NCI-H2081 treated with DMSO at 0.1 percent for 48 hours (cell line): ENCODE data around the gene C1R.

ENCODE experiments used
- DNase-seq: peaks from one replicate; lab custom pipeline; 2025; lab: John Stamatoyannopoulos, UW

Gene C1R

DNA sequence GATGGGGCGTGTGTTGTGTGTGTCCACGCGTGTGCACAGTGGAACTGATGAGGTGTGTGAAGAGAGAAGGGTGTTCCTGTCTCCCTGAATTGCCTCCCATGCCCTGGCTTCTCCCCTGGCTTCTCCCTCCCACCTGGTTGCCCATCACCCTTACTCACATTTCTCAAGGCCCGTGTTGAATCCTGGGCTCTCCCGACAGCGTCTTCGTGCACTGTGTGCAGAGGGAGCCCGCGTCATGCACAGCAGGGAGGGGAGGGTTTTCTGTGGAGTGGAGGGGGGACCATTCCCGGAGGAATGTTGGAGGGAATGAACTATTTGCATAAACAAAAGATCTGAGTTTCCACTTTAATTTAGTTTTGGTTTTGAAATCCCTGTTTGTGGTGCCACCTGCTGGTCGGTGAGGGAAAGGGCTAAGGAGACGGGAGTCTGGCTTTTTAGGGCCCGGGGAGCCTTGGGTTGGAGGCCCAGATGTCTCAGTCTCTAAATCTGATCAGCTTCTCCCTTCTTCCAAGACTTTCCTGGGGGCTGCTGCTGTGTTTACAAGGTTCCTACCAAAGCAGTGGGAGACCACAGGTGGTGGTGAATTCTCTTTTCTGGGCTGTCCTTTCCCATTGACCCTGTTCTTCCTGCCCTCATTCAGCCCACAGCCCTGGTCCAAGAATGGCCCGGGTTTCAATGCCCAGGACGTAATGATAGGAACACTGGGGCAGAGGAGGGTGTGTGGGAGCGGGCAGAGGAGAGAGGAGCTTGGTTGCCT is at the start of gene C1R:
TSS of gene C1R (minus strand) at position 217 of the 757 bp plus-strand sequence. CDS start at position 160, 57 bp downstream.
- no peak for DNase-seq

DNA sequence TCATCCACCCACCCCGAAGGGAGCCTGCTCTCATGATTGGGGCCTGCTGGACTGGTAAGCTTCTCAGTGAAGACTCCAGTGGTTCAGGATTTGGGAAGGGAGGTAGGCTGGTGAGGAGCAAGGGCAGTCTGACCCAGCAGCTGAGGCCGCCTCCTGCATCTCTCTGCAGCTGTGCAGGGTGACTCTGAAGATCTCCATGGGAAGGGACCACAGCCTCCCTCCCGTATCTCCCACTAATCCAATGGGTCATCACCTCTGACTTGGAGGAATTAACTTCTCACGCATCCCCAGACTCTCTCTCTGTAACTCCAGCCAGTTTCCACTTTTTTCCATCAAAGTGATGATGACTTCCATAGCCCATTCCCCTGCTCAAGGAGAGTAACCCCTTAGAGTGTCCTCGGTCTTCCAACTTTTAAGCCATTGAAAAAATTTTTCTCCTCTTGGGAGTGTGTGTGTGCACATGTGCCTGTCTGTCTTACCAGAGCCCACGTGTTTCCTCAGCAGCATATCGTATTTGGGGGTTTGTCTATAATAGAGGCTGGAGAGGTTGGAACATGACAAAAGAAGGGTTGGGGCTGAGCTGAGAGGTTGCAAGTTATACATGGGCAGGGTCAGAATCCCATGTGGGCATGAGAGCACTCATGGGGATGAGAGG is 49.2 kb upstream of the C1R start:
- no peak for DNase-seq

DNA sequence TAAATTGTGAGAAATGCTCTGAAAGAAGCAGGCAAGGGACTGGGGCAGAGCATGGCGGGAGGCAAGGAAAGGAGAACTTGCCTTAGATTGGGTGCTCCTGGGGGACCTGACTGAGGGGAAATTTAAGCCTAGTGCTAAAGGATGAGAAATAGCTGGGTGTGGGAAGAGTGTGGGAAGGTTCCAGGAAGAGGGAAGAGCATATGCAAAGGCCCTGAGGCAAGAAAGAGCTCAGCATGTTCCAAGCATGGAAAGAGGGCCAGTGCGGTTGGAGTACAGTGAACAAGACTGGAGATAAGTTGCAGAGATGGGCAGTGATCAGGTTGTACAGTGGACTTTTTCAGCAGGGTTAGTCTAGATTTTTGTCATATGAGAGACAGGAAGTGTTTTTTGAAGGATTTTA is 47.0 kb upstream of the C1R start:
- DNase-seq: no peak

DNA sequence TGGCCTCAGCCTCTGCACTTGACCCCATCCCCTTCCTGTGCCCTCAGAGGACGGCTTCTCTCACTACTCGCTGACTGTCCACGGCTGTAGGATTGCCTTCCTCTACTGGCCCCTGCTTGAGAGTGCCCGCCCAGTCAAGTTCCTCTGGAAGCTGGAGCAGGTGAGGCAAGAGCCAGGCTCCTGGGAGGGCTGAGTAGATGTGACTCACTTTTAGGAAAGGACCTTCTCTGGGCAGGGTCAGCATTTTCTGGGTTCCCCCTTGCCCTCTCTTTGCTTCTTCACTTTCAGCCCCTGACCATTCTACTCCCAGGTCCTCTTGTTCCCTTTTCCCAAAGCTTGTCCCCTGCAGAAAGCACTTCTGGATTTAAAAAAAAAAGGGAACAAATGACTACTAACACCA is 45.7 kb upstream of the C1R start:
- DNase-seq: no peak

DNA sequence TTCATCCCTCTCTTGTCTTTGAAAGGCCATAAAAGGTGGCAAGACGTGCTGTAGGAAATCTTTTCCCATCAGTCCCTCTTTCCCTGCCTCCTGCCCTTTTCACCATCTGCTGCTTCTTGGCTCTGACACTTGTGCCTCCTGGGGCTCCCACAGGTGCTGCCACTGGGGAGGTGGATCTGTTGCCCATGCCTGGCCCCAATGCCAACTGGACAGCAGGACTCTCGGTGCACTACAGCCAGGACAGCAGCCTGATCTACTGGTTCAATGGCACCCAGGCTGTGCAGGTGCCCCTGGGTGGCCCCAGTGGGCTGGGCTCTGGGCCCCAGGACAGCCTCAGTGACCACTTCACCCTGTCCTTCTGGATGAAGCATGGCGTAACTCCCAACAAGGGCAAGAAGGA is 44.4 kb upstream of the C1R start:
- no peak for DNase-seq

DNA sequence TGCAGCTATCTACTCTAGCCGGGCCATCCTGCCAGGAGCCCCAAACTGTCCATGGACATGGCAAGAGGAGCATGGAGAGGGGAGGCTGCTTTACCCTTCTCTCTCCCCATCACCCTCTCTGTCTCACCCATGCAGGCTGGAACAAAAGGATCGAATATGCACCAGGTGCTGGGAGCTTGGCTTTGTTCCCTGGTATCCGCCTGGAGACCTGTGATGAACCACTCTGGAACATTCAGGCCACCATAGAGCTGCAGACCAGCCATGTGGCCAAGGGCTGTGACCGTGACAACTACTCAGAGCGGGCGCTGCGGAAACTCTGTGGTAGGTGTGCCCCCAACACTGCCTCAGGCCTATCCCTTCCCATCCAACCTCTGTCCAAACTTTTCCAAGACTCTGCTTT is 43.8 kb upstream of the C1R start:
- no peak for DNase-seq

DNA sequence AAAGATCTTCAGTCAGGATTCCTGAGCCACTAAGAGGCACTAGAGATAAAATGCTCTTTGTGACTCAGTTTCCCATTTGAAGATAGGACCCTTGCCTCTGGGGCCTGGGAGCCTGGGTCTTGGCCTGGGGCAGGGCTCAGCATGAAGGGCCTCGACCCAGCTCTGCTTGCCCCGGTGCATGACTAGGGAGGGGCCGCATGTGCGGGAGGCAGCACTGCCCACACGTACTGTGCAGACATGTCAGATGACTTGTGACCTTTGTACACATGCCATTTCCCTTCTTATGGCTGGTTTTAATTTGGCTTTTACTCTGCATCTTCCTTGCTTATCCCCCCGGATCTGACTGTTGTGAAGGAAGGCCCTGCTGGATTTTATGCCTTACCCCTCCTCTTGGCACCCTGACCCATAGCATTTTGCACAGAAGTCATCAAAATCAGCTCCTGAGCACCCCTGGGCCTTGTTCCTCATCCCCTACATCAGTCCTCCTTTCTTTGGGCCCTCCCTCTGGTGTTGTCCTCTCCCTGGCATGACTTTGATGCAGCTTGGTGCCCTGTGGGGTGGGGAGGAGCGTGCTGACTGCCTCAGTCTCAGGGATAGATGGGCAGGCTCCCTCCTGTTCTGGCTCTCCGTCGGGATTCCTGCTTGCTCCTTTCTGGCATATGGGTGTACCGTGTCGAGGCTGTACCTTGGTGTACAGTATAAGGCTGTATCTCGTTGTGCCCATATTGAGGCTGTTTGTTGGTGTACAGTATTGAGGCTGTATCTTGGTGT is 42.3 kb upstream of the C1R start:
- DNase-seq: no peak

DNA sequence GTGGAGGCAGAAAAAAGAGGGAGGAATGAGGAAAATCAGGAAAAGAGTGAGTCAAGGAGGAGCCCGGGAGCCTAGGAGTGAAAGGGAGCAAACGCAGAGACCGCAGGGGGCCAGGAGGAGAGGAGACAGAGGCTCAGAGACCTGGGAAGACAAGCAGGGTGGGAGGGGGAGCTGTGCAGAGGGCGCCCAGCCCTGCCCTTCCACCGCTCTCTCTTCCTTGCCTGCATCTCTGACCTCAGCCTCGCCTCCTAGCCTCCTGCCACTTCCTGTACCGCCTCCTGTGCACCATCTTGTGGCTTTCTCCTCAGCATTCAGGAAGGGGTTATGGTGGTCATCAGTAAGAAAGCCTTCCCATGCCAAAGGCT is 39.2 kb upstream of the C1R start:
- no peak for DNase-seq

DNA sequence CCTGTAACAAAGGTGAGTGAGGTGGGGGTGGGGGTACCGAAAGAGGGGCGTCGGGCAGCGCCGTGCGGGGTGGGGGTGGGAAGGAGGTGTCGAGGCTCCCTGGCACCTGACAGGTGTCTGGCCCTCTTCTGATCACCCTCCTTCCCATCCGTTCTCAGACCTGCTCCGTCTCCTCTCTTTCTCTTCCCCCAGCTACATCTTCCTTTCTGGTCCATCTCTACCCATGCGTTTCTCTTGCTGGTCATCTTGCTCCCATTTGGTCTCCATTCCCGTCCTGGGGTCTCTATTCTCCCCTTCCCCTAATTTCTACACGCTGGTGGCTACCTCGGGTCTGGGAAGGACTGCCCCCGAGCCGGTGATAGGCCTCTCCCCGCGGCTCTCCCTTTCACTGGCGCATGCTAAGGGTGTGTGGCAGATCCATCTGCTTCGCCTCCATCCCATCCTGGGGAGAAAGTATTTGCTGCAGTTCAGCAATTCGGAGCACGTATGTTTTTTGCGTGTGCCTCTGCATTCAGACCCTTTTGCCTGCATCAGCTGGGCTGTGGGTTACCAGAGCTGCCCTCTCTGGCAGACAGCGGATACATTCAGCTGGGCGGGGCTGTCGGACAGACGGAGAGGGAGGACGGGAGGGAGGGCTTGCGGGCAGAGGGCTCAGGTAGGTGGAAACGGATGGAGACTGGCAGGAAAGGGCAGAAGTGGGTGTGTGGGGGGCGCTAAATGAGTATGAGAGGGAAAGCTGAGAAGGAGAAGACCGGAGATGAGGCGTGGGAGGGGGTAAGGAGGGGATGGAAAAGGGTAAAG is 38.7 kb upstream of the C1R start:
- DNase-seq: no peak

DNA sequence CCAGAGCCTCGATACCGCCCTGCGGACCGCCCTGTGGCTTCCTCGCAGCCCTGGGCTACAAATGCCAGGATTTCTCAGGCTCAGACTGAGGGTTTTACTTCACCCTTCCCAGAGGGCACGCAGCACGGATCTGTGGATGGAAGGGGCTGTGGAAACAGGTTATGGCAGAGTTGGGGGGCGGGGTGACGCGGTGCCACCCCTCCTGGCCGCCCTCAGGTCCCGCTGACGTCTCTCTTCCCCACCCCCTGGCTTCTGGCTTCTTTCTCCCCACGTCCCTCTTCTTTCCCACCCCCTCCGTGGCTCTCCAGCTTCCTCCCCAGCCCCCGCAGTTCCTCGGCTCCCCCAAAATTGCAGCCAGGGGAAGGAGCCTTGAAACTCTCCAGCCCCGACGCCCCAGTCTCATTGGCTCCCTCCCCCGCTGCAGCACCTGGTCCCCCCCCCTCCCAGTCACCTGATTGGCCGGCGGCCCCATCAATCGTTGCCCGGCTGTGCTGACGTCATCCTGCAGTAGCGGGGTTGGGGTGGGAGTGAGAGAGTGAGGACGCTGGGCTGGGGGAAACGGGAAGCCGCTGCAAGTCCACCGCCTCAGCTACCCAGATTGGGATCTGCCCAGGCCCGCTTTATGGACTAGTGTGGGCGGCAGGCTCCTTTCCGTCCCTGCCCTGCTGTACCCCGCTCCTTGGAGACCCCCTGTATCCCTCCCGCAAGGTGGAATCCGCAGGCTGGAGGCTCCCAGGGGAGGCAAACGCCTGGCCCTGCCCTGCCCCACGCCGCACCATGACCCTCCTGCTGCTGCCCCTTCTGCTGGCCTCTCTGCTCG is 37.8 kb upstream of the C1R start, which contains the start of gene CLSTN3:
TSS of gene CLSTN3 (plus strand) at position 500 of the 820 bp plus-strand sequence. CDS start at position 778, 278 bp downstream.
- peak; percentile 18 for DNase-seq

DNA sequence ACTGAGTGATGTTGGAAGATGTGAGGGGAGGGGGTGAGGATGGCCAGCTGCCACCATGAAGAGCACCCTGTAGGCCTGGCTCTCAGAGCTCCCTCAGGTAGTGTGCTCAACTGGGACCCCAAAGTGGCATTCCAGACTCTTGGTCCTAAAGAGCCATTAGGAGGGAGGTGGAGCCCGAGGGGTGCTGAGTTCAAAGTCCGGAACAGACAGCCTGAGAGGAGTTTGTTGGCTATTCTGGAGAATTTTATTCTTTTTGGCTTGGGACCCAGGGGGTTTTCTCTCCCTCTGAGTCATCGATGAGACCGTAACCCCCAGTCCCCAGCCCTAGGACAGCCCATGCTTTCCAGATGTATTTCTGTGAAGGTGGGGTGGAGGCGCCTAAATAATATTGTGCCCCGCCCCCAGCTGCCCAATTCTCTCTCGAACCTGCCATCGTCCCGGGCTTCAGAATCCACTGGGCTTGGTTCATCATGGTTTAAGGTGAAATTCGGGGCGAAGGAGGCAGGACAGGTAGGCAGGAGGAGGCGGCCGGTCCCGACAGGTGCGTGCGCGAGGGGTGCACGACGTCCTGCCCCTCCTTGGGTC is 37.1 kb upstream of the C1R start:
- no peak for DNase-seq

DNA sequence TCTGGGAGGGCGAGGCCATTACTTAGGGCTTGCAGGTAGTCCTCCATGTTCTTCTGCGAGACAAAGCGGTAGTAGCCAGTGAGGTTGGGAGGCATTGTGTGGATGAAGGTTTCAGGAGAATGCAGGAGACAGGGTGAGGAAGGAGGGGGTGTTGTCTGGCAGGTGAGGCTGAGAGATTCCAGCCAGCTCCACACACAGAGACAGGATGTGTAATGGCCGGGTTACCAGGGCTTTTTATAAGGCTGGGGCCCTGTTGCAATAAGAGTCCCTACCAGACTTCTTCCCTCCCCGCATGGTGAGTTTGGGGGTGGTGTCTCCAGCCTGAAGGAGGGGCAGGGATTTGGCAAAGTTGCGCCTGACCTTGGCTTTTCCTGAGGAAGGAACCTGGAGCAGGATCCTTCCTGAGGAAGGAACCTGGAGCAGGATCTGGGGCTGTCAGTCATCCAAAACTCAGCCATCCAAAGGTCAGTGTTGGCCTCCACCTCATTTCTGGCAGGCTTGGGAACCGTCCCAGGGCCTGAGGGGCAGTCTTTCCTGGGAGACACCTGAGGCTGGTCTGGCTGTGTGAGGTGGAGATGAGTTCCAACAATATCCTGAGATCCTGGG is 36.5 kb upstream of the C1R start, which contains the start of gene RBP5:
TSS of gene RBP5 (minus strand) at position 209 of the 606 bp plus-strand sequence. CDS start at position 95, 114 bp downstream.
- DNase-seq: no peak

DNA sequence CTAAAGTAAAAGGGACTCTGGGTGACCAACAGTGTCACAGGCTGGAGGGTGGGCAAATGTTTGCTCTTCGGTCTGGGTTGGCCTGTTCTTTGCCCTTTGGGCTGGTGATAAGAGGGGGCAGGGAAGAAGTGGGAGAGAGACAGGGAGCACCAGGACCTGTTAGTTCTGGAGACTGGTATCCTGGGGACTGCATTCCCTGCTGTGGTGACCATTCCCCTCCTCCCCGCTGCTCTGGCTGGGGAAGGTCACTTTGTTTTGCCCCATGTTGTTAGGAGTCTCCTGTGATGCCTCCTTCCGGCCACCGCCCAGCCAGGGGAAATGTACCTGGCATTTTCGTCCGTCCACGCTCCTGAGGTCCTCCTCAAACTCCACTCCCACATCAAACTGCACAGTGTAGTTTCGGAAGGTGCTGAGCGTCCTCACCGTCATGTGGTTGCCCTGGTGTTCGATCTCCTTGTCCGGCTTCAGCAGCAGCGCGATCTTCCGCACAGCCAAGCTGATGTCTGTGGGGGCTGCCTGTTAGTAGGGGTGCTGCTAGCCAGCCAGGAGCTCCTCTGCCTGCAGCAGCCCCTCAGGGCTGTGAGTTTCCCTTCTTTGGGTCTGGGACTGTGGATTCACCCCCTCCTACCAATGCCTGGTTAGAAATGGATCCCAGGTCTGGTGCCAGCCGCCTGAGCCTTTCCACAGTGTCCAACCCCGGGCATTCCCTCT is 35.8 kb upstream of the C1R start:
- DNase-seq: no peak

DNA sequence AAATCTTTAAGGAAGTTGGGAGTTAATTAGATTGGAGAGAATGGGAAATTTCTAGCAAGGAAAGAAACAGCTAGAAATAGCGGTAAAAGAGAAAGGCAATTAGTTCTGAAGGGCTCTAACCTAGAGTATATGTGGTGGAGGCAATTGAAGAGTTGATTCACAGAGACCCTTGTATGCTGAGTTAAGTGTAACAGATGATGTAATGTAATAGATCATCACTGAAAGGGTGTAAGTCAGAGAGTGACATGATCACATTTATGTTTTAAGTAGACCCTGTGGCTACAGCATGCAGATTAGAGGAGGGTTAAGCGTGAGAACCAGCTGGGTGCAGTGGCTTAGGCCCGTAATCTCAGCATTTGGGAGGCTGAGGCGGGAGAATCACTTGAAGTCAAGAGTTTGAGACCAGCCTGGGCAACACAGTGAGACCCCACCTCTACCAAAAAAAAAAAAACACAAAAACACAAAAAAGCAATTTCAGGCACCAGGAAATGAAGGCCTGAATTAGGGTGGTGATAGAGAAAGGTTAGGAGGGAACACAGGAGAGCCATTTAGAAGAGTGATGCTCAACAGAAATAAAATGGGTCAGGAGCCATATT is 33.5 kb upstream of the C1R start:
- no peak for DNase-seq

DNA sequence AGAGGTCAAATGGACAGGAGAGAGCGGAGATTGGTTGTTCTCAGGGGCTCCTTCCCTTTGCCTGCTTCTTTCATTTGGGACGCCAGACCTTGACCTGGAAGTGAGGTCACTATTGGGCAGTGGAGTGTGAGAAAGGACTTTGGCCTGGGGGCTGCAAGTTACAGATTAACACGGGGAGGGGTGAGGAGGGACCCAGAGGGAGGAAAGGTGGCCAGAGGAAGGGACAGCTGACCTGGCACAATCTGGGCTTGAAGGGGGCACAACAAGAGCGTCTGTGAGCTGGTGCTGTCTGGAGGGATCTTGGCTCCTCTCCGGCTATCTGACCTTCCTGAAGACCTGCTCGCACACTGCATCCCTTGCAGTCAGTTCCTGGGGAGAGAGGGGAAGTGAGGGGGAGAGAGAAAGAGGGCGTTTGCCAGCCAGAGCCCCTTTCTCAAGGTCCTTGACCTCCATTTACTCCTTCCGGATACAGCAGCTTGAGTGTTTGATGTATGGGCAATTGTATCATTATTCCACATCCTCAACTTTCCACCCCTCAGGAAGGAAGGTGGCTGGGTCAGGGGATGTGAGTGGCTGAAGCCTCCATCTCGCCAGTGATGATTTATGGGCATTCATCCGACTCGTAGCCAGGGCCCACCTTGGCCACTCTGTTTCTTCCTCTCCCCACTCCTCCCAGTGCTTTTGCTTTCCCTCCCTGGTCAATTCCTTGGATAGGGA is 31.7 kb upstream of the C1R start:
- no peak for DNase-seq

DNA sequence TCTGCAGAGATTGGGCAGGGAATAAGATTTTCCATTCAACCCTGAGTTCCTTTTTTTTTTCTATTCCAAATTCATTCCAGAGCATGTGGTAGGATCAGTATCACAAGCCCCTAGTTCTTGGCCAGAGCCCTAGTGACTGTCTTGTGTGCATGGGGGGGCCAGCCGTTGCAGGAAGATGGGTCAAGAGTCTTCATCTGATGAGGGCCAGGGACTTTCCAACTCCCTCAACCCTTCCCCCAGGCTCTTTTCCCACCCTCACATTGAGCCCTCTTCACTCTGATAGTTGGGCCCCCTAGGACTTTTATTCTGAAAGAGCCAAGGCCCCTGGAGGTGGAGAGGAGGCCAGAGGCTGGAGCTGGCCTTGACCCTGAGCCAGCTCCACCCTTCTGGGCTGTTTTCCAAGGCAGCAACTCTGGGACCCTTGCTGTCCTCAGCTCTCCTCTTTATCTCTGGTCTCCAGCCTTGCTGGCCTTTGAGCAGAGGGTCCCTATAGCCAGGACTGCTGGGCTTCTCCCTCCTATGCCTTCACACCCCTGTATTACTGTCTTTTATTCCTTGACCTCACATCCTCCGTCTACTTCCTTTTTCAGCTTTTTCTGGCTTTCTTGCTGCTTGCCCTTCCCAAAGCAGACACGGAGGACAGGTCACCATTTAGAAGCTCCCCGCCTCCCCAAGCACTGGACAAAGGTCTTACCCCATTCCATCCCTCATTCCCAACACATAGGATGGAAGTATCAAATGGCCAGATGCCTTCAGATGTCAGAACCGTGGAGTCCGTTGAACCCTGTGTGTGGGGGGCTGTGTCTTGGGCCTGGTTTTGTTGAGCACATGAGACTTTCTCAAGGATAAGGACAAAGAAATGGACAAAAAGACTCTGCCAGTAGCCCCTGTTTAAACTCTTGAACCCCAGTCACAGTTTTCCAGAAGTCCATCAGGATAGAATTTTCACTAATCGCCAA is 30.8 kb upstream of the C1R start:
- no peak for DNase-seq

DNA sequence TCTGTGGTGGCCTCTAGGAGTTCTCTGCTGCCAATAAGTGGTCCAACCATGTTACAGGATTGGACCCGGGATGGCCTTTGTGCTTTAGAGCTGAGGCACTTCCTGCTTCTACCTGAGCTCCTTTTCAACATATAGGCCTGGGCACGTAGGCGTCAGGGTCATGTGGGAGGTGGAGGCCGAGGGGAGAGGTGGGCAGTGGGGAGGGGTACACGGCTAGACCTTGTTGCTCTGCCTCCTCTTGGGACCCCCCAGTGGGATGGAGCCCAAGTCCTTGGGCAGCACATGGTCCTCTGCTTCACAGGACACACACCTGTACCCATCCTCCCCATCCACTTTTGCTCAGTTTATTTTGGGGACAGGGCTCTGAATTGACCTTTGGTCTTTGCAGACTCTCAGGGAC is 29.1 kb upstream of the C1R start:
- DNase-seq: no peak
